Choroid plexus epithelial cell (primary cell): Measurements from ENCODE around the gene NUCB1.

Source experiments
- DNase-seq: peaks from one replicate; pipeline ENCODE4 v3.0.0-alpha.2; 2010; ENCODE audit warnings: low read depth
- H3K4me3 ChIP-seq: 2 replicates; pipeline ENCODE4 v1.5.1; 2011; ENCODE audit warnings: low read depth, mild to moderate bottlenecking, control low read depth, low read length, moderate library complexity
- CTCF ChIP-seq: conservative IDR thresholded peaks from 2 replicates; pipeline ENCODE4 v1.5.1; 2011; ENCODE audit warnings: low read depth, mild to moderate bottlenecking, control low read depth, inconsistent platforms, low read length, moderate library complexity

NUCB1 gene

DNA sequence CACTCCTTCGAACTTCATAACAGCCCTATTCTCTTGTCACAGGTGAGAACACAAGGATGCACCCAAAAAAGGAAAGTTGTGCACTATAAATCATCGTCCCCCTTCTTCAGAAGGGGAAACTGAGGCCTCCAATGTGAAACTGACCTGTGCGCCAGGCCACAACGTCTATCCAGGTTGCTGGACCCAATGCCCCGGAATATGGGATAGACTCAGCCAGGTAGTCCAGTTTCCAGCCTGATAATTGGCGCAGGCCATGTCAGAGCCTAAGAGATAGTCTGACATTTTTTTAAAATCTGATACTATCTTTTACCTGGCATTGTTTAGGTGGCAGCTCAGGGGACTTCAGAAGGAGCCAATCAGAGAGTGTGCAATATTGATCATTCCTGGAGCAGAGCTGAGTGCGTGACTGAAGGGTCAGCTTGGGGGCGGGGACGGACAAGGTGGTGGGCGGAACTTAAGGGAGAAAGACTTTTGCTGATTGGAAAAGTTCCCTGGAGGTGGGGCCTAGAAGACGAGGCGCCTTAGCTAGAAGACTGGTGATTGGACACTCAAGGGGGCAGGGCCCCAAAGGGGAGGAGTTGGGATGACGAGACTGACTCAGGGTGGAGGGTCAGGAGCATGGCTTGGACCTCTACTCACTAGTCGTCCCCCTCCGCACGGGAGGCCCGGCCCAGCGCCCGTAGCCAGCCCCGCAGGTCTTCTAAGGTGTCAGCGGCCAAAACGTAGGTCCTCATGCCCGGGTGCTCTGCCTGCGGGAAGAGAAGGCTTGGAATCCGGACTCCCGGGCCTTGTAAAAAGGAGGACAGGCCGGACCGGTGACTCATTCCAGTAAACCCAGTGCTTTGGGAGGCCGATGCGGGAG lies 40.2 kb upstream of the NUCB1 start:
- TF ChIP-seq CTCF: no peak
- DNase-seq: no peak
- no peak overlapping the region for H3K4me3 ChIP-seq

GRCh38 chr19:48861313-48861712 lies 38.8 kb upstream of the NUCB1 start:
- H3K4me3 ChIP-seq: no peak overlapping the region
- no peak for TF ChIP-seq CTCF
- DNase-seq: no peak

GRCh38 chr19:48862827-48863226 lies 37.3 kb upstream of the NUCB1 start:
- DNase-seq: no peak
- TF ChIP-seq CTCF: no peak
- no peak overlapping the region for H3K4me3 ChIP-seq

- DNase-seq: no peak
- no peak for TF ChIP-seq CTCF
- H3K4me3 ChIP-seq: peak overlapping the region; percentile 60
Observed at GRCh38 chr19:48866692-48867091, 33.4 kb upstream of the NUCB1 start.

DNA sequence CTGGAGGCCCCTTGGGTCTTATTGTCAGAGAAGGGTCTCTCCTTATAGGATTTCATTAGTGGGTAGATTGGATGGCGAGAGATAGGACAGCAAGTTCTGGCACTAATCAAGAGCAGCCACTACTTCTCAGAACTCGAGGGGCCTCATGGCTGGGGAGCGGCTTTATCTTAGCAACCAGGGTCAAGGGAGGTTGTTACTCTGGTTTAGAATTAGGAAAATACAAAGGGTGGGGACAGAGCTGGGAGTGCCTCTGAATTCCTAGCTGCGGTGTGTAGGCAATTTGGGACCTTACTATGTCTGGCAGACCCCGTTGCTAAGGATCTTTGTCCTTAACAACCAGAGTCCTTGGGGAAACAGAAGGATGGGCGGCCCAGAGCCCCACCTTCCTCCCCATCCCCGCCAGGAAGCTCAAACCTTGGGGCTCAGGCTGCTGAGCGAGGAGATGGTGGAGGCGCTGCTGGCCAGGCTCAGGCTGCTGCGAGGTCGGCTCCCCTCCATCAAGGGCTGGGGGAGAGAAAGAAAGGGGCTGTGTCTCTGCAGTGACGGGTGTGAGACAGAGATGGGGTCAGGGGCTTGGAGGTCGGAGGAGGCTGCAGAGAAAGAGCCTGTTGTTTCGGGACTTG lies 32.9 kb upstream of the NUCB1 start:
- H3K4me3 ChIP-seq: peak overlapping the region; percentile 60
- TF ChIP-seq CTCF: no peak
- DNase-seq: no peak

GRCh38 chr19:48867746-48868113 lies 32.4 kb upstream of the NUCB1 start:
- no peak for DNase-seq
- TF ChIP-seq CTCF: no peak
- peak overlapping the region; percentile 60 for H3K4me3 ChIP-seq
